ENCODE data around the gene NFKBIA.

- TF ChIP-seq CTCF (IDR thresholded peaks at IDR 0.05) (no peak), POLR2A (IDR thresholded peaks at IDR 0.05) (no peak)
These were observed 52.7 kb downstream of the NFKBIA start for GRCh38 chr14:35351897-35352273.
